ELR (cell line): ENCODE data around the gene KCNK4.

ENCODE experiments used
- DNase-seq: peaks from one replicate; pipeline ENCODE4 v3.0.0-alpha.2; 2015; ENCODE audit warnings: low read depth

The KCNK4 gene

GRCh38 chr11:64324692-64325469 lies 33.8 kb downstream of the KCNK4 start:
- no peak for DNase-seq

GRCh38 chr11:64327375-64327774 lies 36.3 kb downstream of the KCNK4 start:
- no peak for DNase-seq

DNA sequence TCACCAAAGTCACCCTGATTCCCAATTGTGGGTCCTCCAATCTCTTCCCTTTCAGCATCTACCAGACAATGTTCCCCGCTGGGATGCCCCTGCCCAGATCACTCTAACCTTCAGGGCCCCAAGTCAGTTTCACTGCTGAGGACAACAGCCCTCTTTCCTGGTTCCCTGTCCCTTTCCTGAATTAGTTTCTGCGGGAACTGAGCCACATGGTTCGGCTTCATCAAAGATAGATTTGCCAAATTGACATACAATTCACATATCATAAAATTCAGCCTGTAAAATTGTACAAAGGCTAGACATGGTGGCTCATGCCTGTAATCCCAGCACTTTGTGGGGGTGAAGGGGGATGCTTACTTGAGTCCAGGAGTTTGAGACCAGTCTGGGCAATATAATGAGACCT lies 36.9 kb downstream of the KCNK4 start:
- DNase-seq, result no peak

DNA sequence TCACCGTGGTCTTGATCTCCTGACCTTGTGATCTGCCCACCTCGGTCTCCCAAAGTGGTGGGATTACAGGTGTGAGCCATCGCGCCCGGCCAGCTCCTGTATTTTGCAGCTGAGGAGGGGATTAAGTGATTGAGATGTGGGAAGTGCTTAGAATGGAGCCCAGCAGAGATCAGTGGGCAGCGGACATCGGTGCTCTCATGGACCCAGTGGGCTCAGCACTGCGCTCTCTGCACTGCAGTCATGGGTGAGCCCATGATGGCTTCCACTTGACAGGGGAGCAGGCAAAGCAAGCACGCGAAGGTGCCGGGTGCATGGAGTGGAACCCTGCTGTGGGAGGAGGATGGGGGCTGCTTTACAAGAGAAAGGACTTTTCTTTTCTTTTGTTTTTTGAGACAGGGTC lies 39.8 kb downstream of the KCNK4 start:
- no peak for DNase-seq

GRCh38 chr11:64331569-64332371 lies 40.7 kb downstream of the KCNK4 start:
- DNase-seq, result peak; percentile 96

- no peak for DNase-seq
These were observed 42.5 kb downstream of the KCNK4 start for GRCh38 chr11:64333556-64333955.

DNA sequence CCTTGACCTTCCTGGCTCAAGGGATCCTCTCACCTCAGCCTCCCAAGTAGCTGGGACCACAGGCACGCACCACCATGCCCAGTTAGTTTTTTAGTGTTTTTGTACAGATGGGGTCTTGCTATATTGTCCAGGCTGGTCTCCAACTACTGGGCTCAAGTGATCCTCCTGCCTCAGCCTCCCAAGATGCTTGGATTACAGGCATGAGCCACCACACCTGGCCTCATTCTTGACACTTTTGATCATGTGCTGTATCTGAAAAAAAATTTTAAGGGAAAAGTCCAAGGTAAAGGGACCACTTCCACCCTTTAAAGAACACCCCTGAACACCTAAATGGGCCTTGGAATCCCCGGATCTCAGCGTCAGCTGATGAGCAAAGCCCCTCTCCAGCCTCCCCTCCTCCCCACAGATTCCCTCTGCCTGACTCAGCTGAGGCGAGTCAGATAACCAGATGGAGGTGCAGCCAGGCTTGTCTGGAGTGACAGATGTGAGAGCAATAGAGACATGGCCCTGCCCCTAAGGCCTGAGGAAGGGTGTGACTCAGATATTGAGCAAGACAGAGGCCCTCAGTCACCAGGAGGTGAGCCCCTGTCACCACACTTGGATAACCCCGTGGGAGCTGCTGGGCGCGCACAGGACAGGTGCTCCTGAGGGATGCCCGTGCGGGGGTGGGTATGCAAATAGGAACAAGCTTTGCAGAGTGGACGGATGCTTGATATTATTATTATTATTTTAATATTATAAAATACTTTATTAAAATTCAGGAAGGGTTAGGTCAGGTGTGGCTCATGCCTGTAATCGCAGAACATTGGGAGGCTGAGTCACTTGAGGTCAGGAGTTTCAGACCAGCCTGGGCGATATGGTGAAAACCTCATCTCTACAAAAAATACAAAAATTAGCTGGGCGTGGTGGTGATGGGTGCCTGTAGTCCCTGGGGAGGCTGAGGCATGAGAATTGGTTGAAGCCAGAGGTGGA lies 43.9 kb downstream of the KCNK4 start:
- DNase-seq, result peak; percentile 99

DNA sequence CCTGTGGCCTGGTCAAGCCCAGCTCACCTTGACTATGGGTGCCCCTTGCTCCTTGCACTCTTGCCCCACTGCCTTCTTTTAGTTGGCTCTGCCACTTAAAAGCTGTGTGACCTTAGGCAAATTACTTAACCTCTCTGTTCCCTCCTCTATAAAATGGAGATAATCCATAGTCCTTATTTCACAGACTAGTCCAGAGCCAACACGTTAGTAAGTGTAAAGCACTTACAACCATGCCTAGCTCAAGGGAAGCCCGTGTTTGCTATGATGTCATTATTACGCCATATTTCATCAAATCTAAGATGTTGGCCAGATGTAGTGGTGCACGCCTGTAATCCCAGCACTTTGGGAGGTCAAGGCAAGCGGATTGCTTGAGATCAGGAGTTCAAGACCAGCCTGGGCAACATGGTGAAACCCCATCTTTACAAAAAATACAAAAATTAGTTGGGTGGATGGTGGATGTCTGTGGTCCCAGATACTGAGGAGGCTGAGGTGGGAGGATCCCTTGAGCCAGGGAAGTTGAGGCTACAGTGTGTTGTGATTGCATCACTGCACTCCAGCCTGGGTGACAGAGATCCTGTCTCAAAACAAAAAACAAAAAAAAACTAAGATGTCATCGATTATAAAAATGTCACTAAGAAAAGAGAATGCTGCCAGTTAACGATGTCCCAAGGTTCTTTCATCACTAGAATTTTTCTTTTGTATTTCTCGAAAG lies 46.6 kb downstream of the KCNK4 start:
- DNase-seq, result no peak

DNA sequence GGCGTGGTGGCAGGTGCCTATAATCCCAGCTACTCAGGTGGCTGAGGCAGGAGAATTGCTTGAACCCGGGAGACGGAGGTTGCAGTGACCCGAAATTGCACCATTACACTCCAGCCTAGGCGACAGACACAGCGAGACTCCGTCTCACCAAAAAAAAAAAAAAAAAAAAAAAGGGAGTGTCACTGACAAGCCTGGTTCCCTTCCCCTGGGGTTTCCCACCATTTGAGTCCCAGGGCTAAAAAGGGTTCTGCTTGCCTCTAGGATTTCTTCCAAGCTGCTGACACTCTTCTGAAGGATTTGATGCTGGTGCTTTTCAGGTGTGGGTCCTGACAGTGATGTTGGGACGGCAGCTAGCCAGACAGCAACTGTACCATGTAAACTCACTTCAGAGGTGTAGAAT lies 47.6 kb downstream of the KCNK4 start:
- DNase-seq, result no peak

DNA sequence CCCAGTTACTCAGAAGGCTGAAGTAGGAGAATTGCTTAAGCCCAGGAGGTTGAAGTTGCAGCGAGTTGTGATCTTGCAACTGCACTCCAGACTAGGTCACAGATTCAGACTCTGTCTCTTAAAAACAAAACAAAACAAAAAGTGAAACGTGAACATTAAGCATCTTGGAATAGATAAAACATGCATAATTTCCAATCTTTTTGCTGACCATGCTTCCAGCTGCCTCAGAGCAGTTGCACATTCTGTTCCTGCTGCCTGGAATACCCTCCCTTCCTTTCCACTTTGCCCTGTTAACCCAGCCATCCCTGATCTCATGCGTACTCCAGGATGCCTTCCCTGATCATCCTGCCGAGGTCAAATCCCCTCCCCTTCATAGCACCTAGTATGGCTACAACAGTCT lies 48.2 kb downstream of the KCNK4 start:
- DNase-seq, result no peak

DNA sequence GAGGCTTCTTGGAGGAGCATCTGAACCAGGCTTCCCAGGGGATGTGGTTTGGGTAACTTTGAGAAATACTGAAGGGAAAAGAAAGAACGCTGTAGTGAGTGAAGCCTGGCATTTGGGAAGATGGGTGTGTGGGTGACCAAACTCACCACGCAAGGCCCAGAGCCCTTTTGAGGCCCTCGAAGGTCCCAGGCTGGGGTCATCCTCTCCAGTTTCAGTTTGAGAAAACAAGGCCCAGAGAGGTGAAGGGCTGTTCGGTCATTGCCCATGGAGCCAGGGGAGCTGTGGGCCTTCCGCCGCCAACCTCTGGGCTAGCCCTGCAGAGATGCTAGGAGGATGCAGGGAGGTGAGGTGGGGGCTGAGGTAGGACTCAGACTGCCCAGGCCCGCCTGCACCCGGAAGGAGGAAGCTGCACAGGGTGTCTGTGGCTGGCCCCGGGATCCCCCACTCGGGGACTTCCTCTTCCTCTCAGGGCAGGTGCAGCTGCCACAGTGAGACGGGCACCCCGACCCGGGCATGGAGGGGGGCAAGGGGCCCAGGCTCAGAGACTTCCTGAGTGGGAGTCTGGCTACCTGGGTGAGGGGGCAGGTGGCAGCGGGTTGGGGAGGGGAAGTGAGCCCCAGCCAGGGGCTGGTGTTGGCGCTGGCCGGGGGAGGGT lies 48.8 kb downstream of the KCNK4 start, which contains the start of gene CCDC88B:
Gene CCDC88B, plus strand, starts transcription at position 451 of the 655 bp plus-strand sequence. Its CDS starts 63 bp downstream, at position 514.
- no peak for DNase-seq

DNA sequence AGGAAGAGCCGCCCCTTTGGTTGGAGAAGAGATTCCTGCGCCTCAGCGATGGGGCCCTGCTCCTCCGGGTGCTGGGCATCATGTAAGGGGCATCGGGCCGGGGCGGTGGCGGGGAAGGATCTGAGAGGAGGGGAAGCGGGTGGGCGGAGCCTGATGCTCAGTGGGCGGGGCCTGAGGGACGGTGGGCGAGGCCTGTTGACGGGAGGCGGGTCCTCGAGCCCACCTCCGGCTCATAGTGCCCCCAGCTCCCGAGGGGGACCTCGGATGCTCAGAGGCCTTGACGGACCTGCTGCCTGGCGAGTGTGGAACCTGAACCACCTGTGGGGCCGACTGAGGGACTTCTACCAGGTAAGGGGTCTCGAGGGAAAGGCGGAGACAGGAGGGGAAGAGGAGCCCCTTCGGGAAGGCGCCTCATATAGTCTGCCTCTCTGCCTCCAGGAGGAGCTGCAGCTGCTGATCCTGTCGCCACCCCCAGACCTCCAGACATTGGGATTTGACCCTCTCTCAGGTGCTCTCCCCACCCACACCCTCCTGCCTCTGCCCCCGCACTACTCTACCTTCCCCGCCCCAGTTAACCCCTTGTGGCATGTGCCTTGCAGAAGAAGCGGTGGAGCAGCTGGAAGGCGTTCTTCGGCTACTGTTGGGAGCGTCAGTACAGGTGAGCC lies 49.7 kb downstream of the KCNK4 start:
- DNase-seq, result no peak

GRCh38 chr11:64341429-64341828 lies 50.3 kb downstream of the KCNK4 start:
- DNase-seq, result no peak

- peak; percentile 89 for DNase-seq
These were observed 51.0 kb downstream of the KCNK4 start for GRCh38 chr11:64341851-64342791.

GRCh38 chr11:64342869-64343745 lies 52.0 kb downstream of the KCNK4 start:
- no peak for DNase-seq

DNA sequence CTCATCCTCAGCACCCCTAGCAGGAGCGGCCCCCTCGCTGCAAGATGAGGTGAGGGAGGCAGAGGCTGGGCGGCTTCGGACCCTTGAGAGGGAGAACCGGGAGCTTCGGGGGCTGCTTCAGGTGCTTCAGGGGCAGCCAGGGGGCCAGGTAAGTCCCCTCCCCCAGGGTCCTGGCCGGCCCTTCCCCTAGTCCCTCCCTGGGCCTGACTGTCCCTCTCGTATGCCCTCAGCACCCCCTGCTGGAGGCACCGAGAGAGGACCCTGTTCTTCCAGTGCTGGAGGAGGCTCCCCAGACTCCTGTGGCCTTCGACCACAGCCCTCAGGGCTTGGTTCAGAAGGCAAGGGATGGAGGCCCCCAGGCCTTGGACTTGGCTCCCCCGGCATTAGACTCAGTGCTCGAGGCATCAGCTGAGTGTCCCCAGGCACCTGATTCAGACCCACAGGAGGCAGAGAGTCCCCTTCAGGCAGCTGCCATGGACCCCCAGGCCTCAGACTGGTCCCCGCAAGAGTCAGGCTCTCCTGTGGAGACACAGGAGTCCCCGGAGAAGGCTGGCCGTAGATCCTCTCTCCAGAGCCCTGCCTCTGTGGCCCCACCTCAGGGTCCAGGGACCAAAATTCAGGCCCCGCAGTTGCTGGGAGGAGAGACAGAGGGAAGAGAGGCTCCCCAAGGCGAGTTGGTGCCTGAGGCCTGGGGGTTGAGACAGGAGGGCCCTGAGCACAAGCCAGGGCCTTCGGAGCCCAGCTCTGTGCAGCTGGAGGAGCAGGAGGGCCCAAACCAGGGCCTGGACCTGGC lies 52.9 kb downstream of the KCNK4 start:
- DNase-seq, result peak; percentile 26

DNA sequence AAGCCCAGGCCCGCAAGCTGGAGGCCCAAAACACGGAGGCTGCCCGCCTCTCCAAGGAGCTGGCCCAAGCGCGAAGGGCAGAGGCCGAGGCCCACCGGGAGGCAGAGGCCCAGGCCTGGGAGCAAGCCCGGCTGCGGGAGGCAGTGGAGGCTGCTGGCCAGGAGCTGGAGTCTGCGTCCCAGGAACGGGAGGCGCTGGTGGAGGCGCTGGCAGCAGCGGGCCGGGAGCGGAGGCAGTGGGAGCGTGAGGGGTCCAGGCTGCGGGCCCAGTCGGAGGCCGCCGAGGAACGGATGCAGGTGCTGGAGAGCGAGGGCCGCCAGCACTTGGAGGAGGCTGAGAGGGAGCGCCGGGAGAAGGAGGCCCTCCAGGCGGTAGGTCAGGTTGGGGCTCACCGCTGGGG lies 53.7 kb downstream of the KCNK4 start:
- no peak for DNase-seq
